Esophagus muscularis mucosa (tissue), 4 donors: Measurements from ENCODE around the gene KMT2A. TPM values are rescaled to one million over a fixed set of nuclear protein-coding genes. Genes with fewer than 3 reads are reported as not detected.
"Not testable (repeated sequence)": the region's sequence is repeated elsewhere in the genome, so short reads cannot be mapped to it uniquely, and the experiment has no call there.

Experiments used
- DNase-seq: peaks from one replicate; pipeline ENCODE4 v3.0.0-alpha.2; 2017; ENCODE audit errors: extremely low spot score
- H3K27ac ChIP-seq, 4 donors: fragments of 200-600 bp; sonication (generic); replicated peaks in 1 of 4; 1 replicate in 3 of 4; 2 replicates in 1 of 4; pipeline ENCODE4 v1.5.1; 2016 to 2019; ENCODE audit warnings: mild to moderate bottlenecking in 1 of 4
- H3K27me3 ChIP-seq, 4 donors: fragments of 200-600 bp; sonication (generic); one replicate each; pipeline versions ENCODE4 v1.5.1 to v1.6.0; 2016 to 2019
- H3K36me3 ChIP-seq, 4 donors: fragments of 200-600 bp; sonication (generic); one replicate each; pipeline ENCODE4 v1.5.1; 2016 to 2019
- H3K4me1 ChIP-seq, 4 donors: fragments of 200-600 bp; sonication (generic); one replicate each; pipeline ENCODE4 v1.5.1; 2016 to 2019
- H3K4me3 ChIP-seq, 4 donors: fragments of 200-600 bp; sonication (generic); 1 replicate in 2 of 4; 2 replicates in 2 of 4; pipeline ENCODE4 v1.5.1; 2016 to 2019; ENCODE audit warnings: mild to moderate bottlenecking in 4 of 4, moderate library complexity in 1 of 4
- H3K9me3 ChIP-seq, 4 donors: fragments of 200-600 bp; sonication (generic); 1 replicate in 3 of 4; 2 replicates in 1 of 4; pipeline ENCODE4 v1.5.1; 2016 to 2019
- CTCF ChIP-seq, 3 experiments: fragments of 200-600 bp in 2 of 3; fragments of 450-650 bp in 1 of 3; sonication (generic) in 2 of 3; IDR thresholded peaks; one replicate each; pipeline ENCODE4 v1.5.1; 2017 to 2019; ENCODE audit warnings: antibody characterized with exemption in 3 of 3, mild to moderate bottlenecking in 2 of 3, moderate library complexity in 1 of 3
- EP300 ChIP-seq: sonication (generic); formaldehyde crosslinking; IDR thresholded peaks from one replicate; pipeline ENCODE4 v1.6.1; 2017; ENCODE audit warnings: antibody characterized with exemption
- POLR2A ChIP-seq: fragments of 450-650 bp; IDR thresholded peaks from one replicate; pipeline ENCODE4 v1.6.1; 2017; ENCODE audit warnings: antibody characterized with exemption, moderate library complexity, mild to moderate bottlenecking, low read depth
- POLR2AphosphoS5 ChIP-seq, 2 donors: sonication (generic); formaldehyde crosslinking; IDR thresholded peaks; one replicate each; pipeline ENCODE4 v1.6.1; 2017; ENCODE audit warnings: antibody characterized with exemption in 2 of 2
- WGBS: methylation state at CpG from one replicate; pipeline ENCODE4 v1.1.5; 2018; 5-methylcytosine and 5-hydroxymethylcytosine counted together
- intact Hi-C: fragments of 100-400 bp; cut with DNase I; formaldehyde crosslinking; loops from one replicate; pipeline ENCODE4 v1.15.1; 2023
- total RNA-seq, 4 donors: library from RNA; depleted of rRNA; stranded (reverse); fragments of >200 nt; gene quantifications; one replicate each; pipeline versions ENCODE4 v1.1.0 to v1.2.1, GENCODE V29; 2016

KMT2A gene
- total RNA-seq, 4 donors from 2014 or later, result 61.0 to 68.7 (median 62.1) TPM

DNA sequence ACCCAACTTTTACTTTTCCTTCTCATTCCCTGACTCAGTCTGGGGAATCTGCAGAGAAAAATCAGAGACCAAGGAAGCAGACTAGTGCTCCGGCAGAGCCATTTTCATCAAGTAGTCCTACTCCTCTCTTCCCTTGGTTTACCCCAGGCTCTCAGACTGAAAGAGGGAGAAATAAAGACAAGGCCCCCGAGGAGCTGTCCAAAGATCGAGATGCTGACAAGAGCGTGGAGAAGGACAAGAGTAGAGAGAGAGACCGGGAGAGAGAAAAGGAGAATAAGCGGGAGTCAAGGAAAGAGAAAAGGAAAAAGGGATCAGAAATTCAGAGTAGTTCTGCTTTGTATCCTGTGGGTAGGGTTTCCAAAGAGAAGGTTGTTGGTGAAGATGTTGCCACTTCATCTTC lies 37.2 kb downstream of the KMT2A start:
- H3K27ac ChIP-seq, result no peak overlapping the region
- no peaks in the 10 kb centered on the region for H3K9me3 ChIP-seq
- no peak for DNase-seq
- peaks cover 0 to under 1% (median 0%) of the 10 kb centered on the region in 4 donors for H3K4me1 ChIP-seq
- TF ChIP-seq POLR2AphosphoS5 (IDR thresholded peaks at IDR 0.05) (no peak), CTCF (IDR thresholded peaks at IDR 0.05) (no peak), EP300 (no peak), POLR2A (no peak)
- H3K4me3 ChIP-seq, result no peak overlapping the region
- WGBS, result 92% methylated on average over 6 of the region's 6 CpGs
- intact Hi-C loops, result no loop called here
- peaks cover 21 to 74% (median 47%) of the 10 kb centered on the region in 4 donors for H3K36me3 ChIP-seq
- no peaks in the 10 kb centered on the region for H3K27me3 ChIP-seq

DNA sequence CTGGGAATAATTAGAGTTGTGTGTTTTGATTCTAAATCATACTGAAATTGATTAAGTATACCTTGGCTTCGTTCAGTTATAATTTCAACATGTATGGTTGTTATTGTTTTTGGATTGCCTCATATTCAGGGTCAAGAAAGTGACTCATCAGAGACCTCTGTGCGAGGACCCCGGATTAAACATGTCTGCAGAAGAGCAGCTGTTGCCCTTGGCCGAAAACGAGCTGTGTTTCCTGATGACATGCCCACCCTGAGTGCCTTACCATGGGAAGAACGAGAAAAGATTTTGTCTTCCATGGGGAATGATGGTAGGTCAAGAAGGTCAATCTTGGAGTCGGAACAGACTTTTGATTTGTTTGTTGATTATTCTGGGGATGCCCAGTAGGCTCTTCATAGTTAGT lies 40.4 kb downstream of the KMT2A start:
- 76% methylated on average over 7 of the region's 7 CpGs for WGBS
- no peaks in the 10 kb centered on the region for H3K9me3 ChIP-seq
- intact Hi-C loops, result no loop called here
- no peaks in the 10 kb centered on the region for H3K4me1 ChIP-seq
- H3K36me3 ChIP-seq, result peaks cover 50 to 94% (median 76%) of the 10 kb centered on the region in 4 donors
- no peaks in the 10 kb centered on the region for H3K27me3 ChIP-seq
- H3K27ac ChIP-seq, result no peak overlapping the region
- TF ChIP-seq EP300, result no peak
- no peak for TF ChIP-seq POLR2AphosphoS5 (IDR thresholded peaks at IDR 0.05)
- no peak for TF ChIP-seq CTCF (IDR thresholded peaks at IDR 0.05)
- no peak for TF ChIP-seq POLR2A
- H3K4me3 ChIP-seq, result no peak overlapping the region
- no peak for DNase-seq

DNA sequence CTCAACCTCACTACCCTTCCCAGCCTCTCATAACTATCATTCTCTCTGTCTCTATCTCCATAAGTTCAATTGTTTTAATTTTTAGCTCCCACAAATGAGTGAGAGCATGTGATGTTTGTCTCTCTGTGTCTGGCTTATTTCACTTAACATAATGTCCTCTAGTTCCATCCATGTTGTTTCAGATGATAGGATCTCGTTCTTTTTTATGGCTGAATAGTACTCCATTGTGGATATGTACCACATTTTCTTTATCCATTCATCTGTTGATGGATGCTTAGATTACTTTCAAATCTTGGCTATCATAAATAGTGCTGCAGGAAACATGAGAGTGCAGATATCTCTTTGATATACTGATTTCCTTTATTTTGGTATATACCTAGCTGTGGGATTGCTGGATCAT lies 44.9 kb downstream of the KMT2A start:
- H3K27me3 ChIP-seq, H3K4me3 ChIP-seq, H3K9me3 ChIP-seq, DNase-seq, H3K4me1 ChIP-seq, H3K27ac ChIP-seq: not testable (repeated sequence)
- H3K36me3 ChIP-seq, result peaks cover 72 to 100% (median 96%) of the 10 kb centered on the region in 4 donors
- intact Hi-C loops, result loop anchor here (10.0 kb wide), 1 partner anchor 276 kb away; no protein-coding TSS in a partner anchor
- WGBS, result 97% methylated on average over 1 of the region's 1 CpG

DNA sequence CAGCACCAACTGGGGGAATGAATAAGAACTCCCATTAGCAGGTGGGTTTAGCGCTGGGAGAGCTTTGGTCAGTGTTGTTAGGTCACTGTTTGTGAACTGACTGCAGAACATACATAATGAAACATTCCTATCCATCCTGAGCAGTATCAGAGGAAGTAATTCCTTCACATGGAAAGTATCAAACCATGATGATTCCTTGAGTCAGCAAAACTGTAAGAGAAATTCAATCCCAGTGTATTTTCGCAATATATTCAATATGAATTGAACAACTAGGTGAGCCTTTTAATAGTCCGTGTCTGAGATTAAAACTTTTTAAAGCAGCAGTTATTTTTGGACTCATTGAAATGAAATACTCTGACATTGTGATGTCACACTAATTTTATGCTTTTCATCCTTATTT lies 48.1 kb downstream of the KMT2A start:
- H3K27me3 ChIP-seq, result no peaks in the 10 kb centered on the region
- intact Hi-C loops, result loop anchor here (10.0 kb wide), 1 partner anchor 280 kb away; no protein-coding TSS in a partner anchor
- 95% methylated on average over 3 of the region's 3 CpGs for WGBS
- no peak for DNase-seq
- no peak overlapping the region for H3K27ac ChIP-seq
- TF ChIP-seq POLR2AphosphoS5 (IDR thresholded peaks at IDR 0.05) (no peak), CTCF (IDR thresholded peaks at IDR 0.05) (no peak), POLR2A (no peak), EP300 (no peak)
- peaks cover 59 to 94% (median 82%) of the 10 kb centered on the region in 4 donors for H3K36me3 ChIP-seq
- no peak overlapping the region for H3K4me3 ChIP-seq
- no peaks in the 10 kb centered on the region for H3K4me1 ChIP-seq
- H3K9me3 ChIP-seq, result no peaks in the 10 kb centered on the region

DNA sequence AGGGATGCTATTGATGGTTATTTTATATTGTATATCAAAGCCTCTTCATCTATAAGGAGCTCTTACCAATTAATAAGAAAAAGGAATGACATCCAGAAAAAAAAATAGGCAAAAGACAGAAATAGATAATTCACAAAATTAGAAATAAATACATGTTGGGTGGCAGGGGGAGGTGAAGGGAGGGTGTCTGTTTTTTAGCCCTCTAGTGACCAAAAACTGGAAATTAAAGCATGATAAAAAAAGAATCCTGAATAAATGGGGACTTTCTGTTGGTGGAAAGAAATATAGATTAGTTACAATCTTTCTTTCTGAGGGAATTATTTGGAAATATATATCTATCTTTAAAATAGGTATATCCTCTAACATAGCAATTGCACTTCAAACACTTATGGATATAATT lies 49.0 kb downstream of the KMT2A start:
- Histone ChIP-seq H3K4me3 (no peak overlapping the region), H3K36me3 (peaks cover 61 to 94% (median 82%) of the 10 kb centered on the region in 4 donors), H3K4me1 (no peaks in the 10 kb centered on the region), H3K27me3 (no peaks in the 10 kb centered on the region), H3K9me3 (no peaks in the 10 kb centered on the region), H3K27ac (no peak overlapping the region)
- no peak for DNase-seq
- intact Hi-C loops, result loop anchor here (5.0 to 10.0 kb wide), 2 partner anchors 280 to 338 kb away; no protein-coding TSS in a partner anchor
- no peak for TF ChIP-seq POLR2AphosphoS5 (IDR thresholded peaks at IDR 0.05)
- no peak for TF ChIP-seq POLR2A
- TF ChIP-seq EP300, result no peak
- no peak for TF ChIP-seq CTCF (IDR thresholded peaks at IDR 0.05)
